Kidney (tissue), 14 donors: Measurements from ENCODE around the gene POU3F1. TPM values are rescaled to one million over a fixed set of nuclear protein-coding genes. Genes with fewer than 3 reads are reported as not detected.

Experiments used
- DNase-seq, 5 donors: peaks; one replicate each; pipeline ENCODE4 v3.0.0-alpha.2; 2013 to 2020
- FAIRE-seq: peaks from 2 replicates; lab custom pipeline; 2012; peaks lifted over from hg19 to GRCh38; lab: Jason Lieb, UNC
- H3K27ac ChIP-seq, 2 donors: one replicate each; pipeline ENCODE4 v1.7.0; 2013; ENCODE audit warnings: low read depth in 2 of 2, low read length in 2 of 2, inconsistent platforms in 1 of 2
- H3K27me3 ChIP-seq: one replicate; pipeline ENCODE4 v1.7.1; 2013; ENCODE audit warnings: low read length, inconsistent platforms; ENCODE audit not compliant: control insufficient read depth, insufficient read depth
- H3K36me3 ChIP-seq, 3 donors: one replicate each; pipeline versions ENCODE4 v1.7.0 to v1.7.1; 2013; ENCODE audit warnings: low read length in 3 of 3, control low read depth in 1 of 3, inconsistent platforms in 1 of 3; ENCODE audit not compliant: insufficient read depth in 3 of 3, control insufficient read depth in 2 of 3
- H3K4me1 ChIP-seq, 3 donors: one replicate each; pipeline versions ENCODE4 v1.7.0 to v1.7.1; 2013; ENCODE audit warnings: low read length in 3 of 3, inconsistent platforms in 1 of 3, low read depth in 1 of 3; ENCODE audit not compliant: control insufficient read depth in 2 of 3, insufficient read depth in 2 of 3
- H3K4me3 ChIP-seq, 3 donors: one replicate each; pipeline versions ENCODE4 v1.7.0 to v1.8.1; 2013; ENCODE audit warnings: low read length in 3 of 3, control low read depth in 1 of 3, inconsistent platforms in 1 of 3
- H3K9ac ChIP-seq, 3 donors: one replicate each; pipeline versions ENCODE4 v1.7.0 to v1.7.1; 2013; ENCODE audit warnings: low read length in 3 of 3, control low read depth in 1 of 3, inconsistent platforms in 1 of 3
- H3K9me3 ChIP-seq, 3 donors: one replicate each; pipeline versions ENCODE4 v1.7.0 to v1.7.1; 2013; ENCODE audit warnings: low read length in 3 of 3, control low read depth in 1 of 3, inconsistent platforms in 1 of 3; ENCODE audit not compliant: control insufficient read depth in 2 of 3, insufficient read depth in 1 of 3
- intact Hi-C: fragments of 100-400 bp; cut with DNase I; formaldehyde crosslinking; loops from one replicate; pipeline ENCODE4 v1.11.1; 2022
- polyA plus RNA-seq: library from polyadenylated mRNA; stranded (reverse); fragments of 350-450 nt; fragmentation: Illumina TruSeq; extraction: RNeasy Lipid Tissue Mini Kit (QIAGEN cat#74804); gene quantifications from one replicate; pipeline ENCODE4 v1.2.3, GENCODE V29; 2014; ENCODE audit warnings: low read depth, low replicate concordance; ENCODE audit not compliant: insufficient read depth
- total RNA-seq: library from RNA; stranded (reverse); fragmentation: NEBNext Ultra II Directional; extraction: Animal tissue kit (Norgen Biotek cat#: 25700); gene quantifications from one replicate; pipeline ENCODE4 v1.2.1, GENCODE V29; 2021
- TF ChIP-seq, protein P1 (sequence below): IDR thresholded peaks from 3 replicates; pipeline ENCODE4 v1.5.1; 2012; ENCODE audit warnings: mild to moderate bottlenecking, moderate library complexity, borderline replicate concordance; ENCODE audit not compliant: insufficient read depth; ENCODE audit errors: extremely low read depth
- donor health status: control.
- donor health status: control.
- donor health status: control.
- donor health status: control.
- donor health status: control.
- donor health status: DM: yes; HTN: yes; CAD: no.
- donor health status: Normal renal cell carcinoma (clear cell type).

Gene POU3F1
- total and polyA plus RNA-seq, 2 donors from 2014 or later = not detected

DNA sequence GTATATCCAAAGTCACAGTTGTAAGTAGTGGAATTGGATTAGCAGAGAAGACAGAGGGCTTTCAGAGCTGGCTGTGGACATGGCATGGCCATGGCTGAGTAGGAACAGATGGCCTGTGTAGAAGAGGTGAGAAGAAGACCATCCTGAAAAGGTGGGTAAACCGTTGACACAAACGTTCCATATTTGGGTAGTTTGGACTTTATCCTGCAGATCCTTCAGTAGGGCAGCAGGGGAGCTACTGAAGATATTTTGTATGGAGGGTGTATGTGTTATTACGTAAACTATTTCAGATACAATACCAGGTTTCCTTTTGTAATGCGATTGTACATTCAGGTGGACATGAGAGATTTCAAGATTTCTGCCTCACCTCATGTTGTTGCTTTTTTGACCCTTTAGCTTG is 32.4 kb downstream of the POU3F1 start:
- H3K4me3 ChIP-seq = no peak overlapping the region
- no peak overlapping the region for H3K27ac ChIP-seq
- TF ChIP-seq, protein P1, sequence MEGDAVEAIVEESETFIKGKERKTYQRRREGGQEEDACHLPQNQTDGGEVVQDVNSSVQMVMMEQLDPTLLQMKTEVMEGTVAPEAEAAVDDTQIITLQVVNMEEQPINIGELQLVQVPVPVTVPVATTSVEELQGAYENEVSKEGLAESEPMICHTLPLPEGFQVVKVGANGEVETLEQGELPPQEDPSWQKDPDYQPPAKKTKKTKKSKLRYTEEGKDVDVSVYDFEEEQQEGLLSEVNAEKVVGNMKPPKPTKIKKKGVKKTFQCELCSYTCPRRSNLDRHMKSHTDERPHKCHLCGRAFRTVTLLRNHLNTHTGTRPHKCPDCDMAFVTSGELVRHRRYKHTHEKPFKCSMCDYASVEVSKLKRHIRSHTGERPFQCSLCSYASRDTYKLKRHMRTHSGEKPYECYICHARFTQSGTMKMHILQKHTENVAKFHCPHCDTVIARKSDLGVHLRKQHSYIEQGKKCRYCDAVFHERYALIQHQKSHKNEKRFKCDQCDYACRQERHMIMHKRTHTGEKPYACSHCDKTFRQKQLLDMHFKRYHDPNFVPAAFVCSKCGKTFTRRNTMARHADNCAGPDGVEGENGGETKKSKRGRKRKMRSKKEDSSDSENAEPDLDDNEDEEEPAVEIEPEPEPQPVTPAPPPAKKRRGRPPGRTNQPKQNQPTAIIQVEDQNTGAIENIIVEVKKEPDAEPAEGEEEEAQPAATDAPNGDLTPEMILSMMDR = no peak
- peaks cover 0 to 14% (median 7%) of the 10 kb centered on the region in 3 donors for H3K4me1 ChIP-seq
- H3K9me3 ChIP-seq = no peaks in the 10 kb centered on the region
- FAIRE-seq (no peak), DNase-seq (no peak)
- intact Hi-C loops = no loop called here
- peak overlapping the region in 1 of 3 donors; percentile 20 for H3K9ac ChIP-seq
- H3K36me3 ChIP-seq = peaks cover 6 to 29% (median 13%) of the 10 kb centered on the region in 3 donors
- no peaks in the 10 kb centered on the region for H3K27me3 ChIP-seq

DNA sequence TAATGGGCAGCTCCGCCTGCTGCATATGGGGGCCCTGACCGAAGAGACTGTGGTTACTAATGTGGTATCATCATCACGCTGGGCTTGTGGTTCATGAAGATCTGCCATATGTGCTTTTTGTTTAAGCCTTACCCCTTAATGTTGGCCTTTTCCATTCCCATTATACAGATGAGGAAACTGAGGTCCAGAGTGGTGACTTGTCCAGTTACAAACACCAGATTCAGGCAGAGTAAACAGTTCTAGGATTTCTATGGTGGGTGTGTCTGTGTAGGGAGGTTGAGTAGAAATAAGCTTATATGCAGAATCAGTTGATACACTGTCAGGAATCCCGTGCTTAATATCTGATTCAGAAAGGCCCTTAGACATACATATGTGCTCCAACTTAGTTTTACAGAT is 33.4 kb downstream of the POU3F1 start:
- no peak for DNase-seq
- H3K27me3 ChIP-seq = no peaks in the 10 kb centered on the region
- H3K36me3 ChIP-seq = peaks cover 3 to 24% (median 8%) of the 10 kb centered on the region in 3 donors
- H3K27ac ChIP-seq = peak overlapping the region; percentile 90 to 93
- intact Hi-C loops = no loop called here
- peaks cover 0 to 14% (median 7%) of the 10 kb centered on the region in 3 donors for H3K4me1 ChIP-seq
- H3K4me3 ChIP-seq = peak overlapping the region; percentile 73 to 95 (median 92)
- H3K9ac ChIP-seq = peak overlapping the region; percentile 87 to 99 (median 92)
- no peak for FAIRE-seq
- TF ChIP-seq, protein P1 = no peak
- no peaks in the 10 kb centered on the region for H3K9me3 ChIP-seq

DNA sequence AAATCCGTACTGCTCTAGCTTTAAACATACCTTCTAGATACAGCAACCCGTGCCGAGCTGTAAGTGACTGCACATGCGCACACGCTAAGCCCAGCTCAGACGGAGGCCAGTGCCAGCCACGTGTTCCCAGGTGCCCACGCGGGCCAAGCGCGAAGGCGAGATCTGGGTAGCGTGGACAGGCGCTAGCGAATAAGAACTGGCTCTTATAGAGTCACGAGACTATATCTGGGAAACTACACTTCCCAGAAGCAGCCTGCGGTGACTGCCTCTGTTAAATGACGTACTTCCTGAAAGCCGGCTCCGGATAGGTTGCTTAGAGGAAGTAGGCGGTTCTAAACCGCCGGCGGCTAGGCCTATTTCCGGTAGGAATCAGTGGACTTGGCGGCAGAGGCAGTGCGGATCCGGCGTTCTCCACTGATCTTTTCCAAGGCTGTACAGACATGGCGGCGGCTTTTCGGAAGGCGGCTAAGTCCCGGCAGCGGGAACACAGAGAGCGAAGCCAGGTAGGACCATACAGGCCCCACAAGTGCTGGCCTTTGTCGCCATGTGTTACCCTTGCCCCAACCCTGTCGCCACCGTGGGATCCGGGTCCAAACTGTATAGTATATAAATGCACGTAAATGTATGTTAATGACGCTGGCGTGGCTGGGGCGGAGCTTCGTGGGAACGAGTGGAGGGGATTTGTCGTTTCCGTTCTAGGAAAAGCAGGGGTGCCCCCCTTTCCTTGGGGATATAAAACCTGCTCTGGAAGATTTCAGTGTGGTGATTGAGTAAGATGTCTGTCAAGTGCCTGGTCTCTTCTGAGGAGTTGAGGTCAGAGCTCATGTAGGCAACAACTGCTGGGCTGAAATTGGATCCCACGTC is 34.0 kb downstream of the POU3F1 start, which contains the start of gene UTP11:
Gene UTP11, plus strand, starts transcription at position 372 of the 864 bp plus-strand sequence. Its CDS starts 69 bp downstream, at position 441.
- H3K4me1 ChIP-seq = peaks cover 0 to 14% (median 7%) of the 10 kb centered on the region in 3 donors
- FAIRE-seq = peak; percentile 96

More for the DNA sequence above, 34.0 kb downstream of the POU3F1 start, which contains the start of gene UTP11:
- Histone ChIP-seq H3K9me3 (no peaks in the 10 kb centered on the region), H3K27ac (peak within 1 kb of the TSS; percentile 90 to 93), H3K4me3 (peak within 1 kb of the TSS; percentile 73 to 95 (median 92)), H3K27me3 (no peaks in the 10 kb centered on the region), H3K9ac (peak within 1 kb of the TSS; percentile 87 to 99 (median 92)), H3K36me3 (peaks cover 3 to 20% (median 8%) of the 10 kb centered on the region in 3 donors)
- peak; percentile 97 to 99 (median 98) for DNase-seq
- TF ChIP-seq, protein P1 = no peak
- intact Hi-C loops = no loop called here
